GM23338 (cell line): ENCODE results near the gene MYO16. TPM values are rescaled to one million over a fixed set of nuclear protein-coding genes. Genes with fewer than 3 reads are reported as not detected.

Experiments used
- ATAC-seq: fragments of 200-7000 bp; cut with Tn5 transposase; 3 replicates; pipeline ENCODE4 v1.9.1; 2020
- DNase-seq: peaks from one replicate; pipeline ENCODE4 v3.0.0-alpha.2; 2015; ENCODE audit warnings: low spot score
- H2AFZ ChIP-seq: fragments of 200-600 bp; sonication (generic); 2 replicates; pipeline ENCODE4 v1.8.0; 2016; ENCODE audit warnings: antibody characterized with exemption, mild to moderate bottlenecking, moderate library complexity
- H3F3A ChIP-seq: fragments of 200-600 bp; sonication (generic); replicated peaks from 2 replicates; pipeline ENCODE4 v1.8.0; 2017; ENCODE audit warnings: antibody characterized with exemption, mixed run types, low read depth
- H3K27ac ChIP-seq: fragments of 200-600 bp; sonication (generic); 2 replicates; pipeline ENCODE4 v1.6.1; 2016; ENCODE audit warnings: low read depth
- H3K27me3 ChIP-seq: fragments of 200-600 bp; sonication (generic); 2 replicates; pipeline ENCODE4 v1.8.0; 2016; ENCODE audit warnings: mild to moderate bottlenecking, mixed run types, moderate library complexity; ENCODE audit not compliant: insufficient read depth
- H3K36me3 ChIP-seq: fragments of 200-600 bp; sonication (generic); 2 replicates; pipeline ENCODE4 v1.8.0; 2016; ENCODE audit warnings: mild to moderate bottlenecking; ENCODE audit not compliant: insufficient read depth
- H3K4me1 ChIP-seq: fragments of 200-600 bp; sonication (generic); 2 replicates; pipeline ENCODE4 v1.8.0; 2016; ENCODE audit warnings: mild to moderate bottlenecking, moderate library complexity; ENCODE audit not compliant: insufficient read depth
- H3K4me2 ChIP-seq: fragments of 200-600 bp; sonication (generic); 2 replicates; pipeline ENCODE4 v1.7.1; 2017; ENCODE audit warnings: mixed run types
- H3K4me3 ChIP-seq: fragments of 200-600 bp; sonication (generic); 2 replicates; pipeline ENCODE4 v1.6.1; 2016; ENCODE audit warnings: mixed run types
- H3K79me2 ChIP-seq: fragments of 200-600 bp; sonication (generic); replicated peaks from 2 replicates; pipeline ENCODE4 v1.8.0; 2017; ENCODE audit warnings: mild to moderate bottlenecking; ENCODE audit not compliant: insufficient read depth
- H3K9me2 ChIP-seq: fragments of 200-600 bp; sonication (generic); 2 replicates; pipeline ENCODE4 v1.8.0; 2017; ENCODE audit not compliant: insufficient read depth
- H4K20me1 ChIP-seq: fragments of 200-600 bp; sonication (generic); replicated peaks from 2 replicates; pipeline ENCODE4 v1.8.0; 2017; ENCODE audit warnings: mild to moderate bottlenecking; ENCODE audit not compliant: insufficient read depth
- H3K27ac Mint-ChIP-seq: 2 replicates; pipeline ENCODE4 v1.8.0; 2020; ENCODE audit warnings: inconsistent platforms, mild to moderate bottlenecking, moderate library complexity, mixed read lengths
- H3K27me3 Mint-ChIP-seq: 3 replicates; pipeline ENCODE4 v1.8.0; 2022; ENCODE audit warnings: low read depth, mild to moderate bottlenecking, moderate library complexity, mixed read lengths, inconsistent platforms; ENCODE audit not compliant: insufficient read depth, poor library complexity
- H3K36me3 Mint-ChIP-seq: 3 replicates; pipeline ENCODE4 v1.8.0; 2021; ENCODE audit warnings: low read depth, mild to moderate bottlenecking, inconsistent platforms, moderate library complexity, mixed read lengths
- H3K4me1 Mint-ChIP-seq: 3 replicates; pipeline ENCODE4 v1.8.0; 2020; ENCODE audit warnings: mild to moderate bottlenecking, inconsistent platforms, mixed read lengths
- H3K4me3 Mint-ChIP-seq: 3 replicates; pipeline ENCODE4 v1.8.0; 2021; ENCODE audit warnings: moderate library complexity, mild to moderate bottlenecking, inconsistent platforms, mixed read lengths
- H3K9me3 Mint-ChIP-seq: 3 replicates; pipeline ENCODE4 v1.8.0; 2020; ENCODE audit warnings: moderate library complexity, mild to moderate bottlenecking, inconsistent platforms, mixed read lengths
- CREB1 ChIP-seq: fragments of 250-450 bp; sonication (Bioruptor Pico); IDR thresholded peaks from 2 replicates; pipeline ENCODE4 v1.5.0; 2020; ENCODE audit warnings: low read depth, mild to moderate bottlenecking, moderate library complexity
- CTCF ChIP-seq, 2 experiments: fragments of 200-600 bp in 1 of 2; sonication (generic) in 1 of 2; conservative IDR thresholded peaks; 2 replicates each; pipeline versions ENCODE4 v1.5.1 to v1.6.1; 2016 to 2017; ENCODE audit warnings: antibody characterized with exemption in 2 of 2, low read depth in 2 of 2, mild to moderate bottlenecking in 2 of 2, moderate library complexity in 1 of 2
- ETS1 ChIP-seq: IDR thresholded peaks from 2 replicates; pipeline ENCODE4 v1.6.1; 2016; ENCODE audit warnings: antibody characterized with exemption
- EZH2 ChIP-seq: fragments of 200-600 bp; sonication (generic); IDR thresholded peaks from one replicate; pipeline ENCODE4 v1.8.0; 2017; ENCODE audit warnings: antibody characterized with exemption, mild to moderate bottlenecking, low read depth; ENCODE audit not compliant: unreplicated experiment
- EZH2phosphoT487 ChIP-seq: fragments of 200-600 bp; sonication (generic); IDR thresholded peaks from one replicate; pipeline ENCODE4 v1.8.1; 2018; ENCODE audit warnings: antibody characterized with exemption; ENCODE audit not compliant: unreplicated experiment
- JUNB ChIP-seq: IDR thresholded peaks from one replicate; pipeline ENCODE4 v1.6.1; 2016; ENCODE audit warnings: antibody characterized with exemption; ENCODE audit not compliant: unreplicated experiment
- NANOG ChIP-seq: IDR thresholded peaks from 2 replicates; pipeline ENCODE4 v1.6.1; 2016; ENCODE audit warnings: antibody characterized with exemption, borderline replicate concordance
- POLR2AphosphoS5 ChIP-seq: IDR thresholded peaks from 2 replicates; pipeline ENCODE4 v1.6.1; 2016; ENCODE audit warnings: antibody characterized with exemption, low read depth
- REST ChIP-seq: IDR thresholded peaks from one replicate; pipeline ENCODE4 v1.6.1; 2018; ENCODE audit warnings: antibody characterized with exemption; ENCODE audit not compliant: unreplicated experiment
- STAT1 ChIP-seq: IDR thresholded peaks from one replicate; pipeline ENCODE4 v1.6.1; 2016; ENCODE audit warnings: antibody characterized with exemption; ENCODE audit not compliant: unreplicated experiment
- ZNF114 ChIP-seq: fragments of 250-450 bp; sonication (Bioruptor Pico); IDR thresholded peaks from 2 replicates; pipeline ENCODE4 v1.5.0; 2020; ENCODE audit warnings: mild to moderate bottlenecking, moderate library complexity
- ZNF331 ChIP-seq: fragments of 250-450 bp; sonication (Bioruptor Pico); IDR thresholded peaks from 2 replicates; pipeline ENCODE4 v1.5.0; 2020; ENCODE audit warnings: low read depth, mild to moderate bottlenecking, moderate library complexity
- polyA plus RNA-seq: library from polyadenylated mRNA; unstranded; fragments of >200 nt; fragmentation: Nextera tagmentation; extraction: Ambion mirVana; gene quantifications from 2 replicates; pipeline ENCODE4 v1.2.1, GENCODE V29; 2016
- total RNA-seq: library from RNA; depleted of rRNA; stranded (reverse); fragments of >200 nt; shearing (Covaris generic); gene quantifications from 2 replicates; pipeline ENCODE4 v1.2.3, GENCODE V29; 2014

Gene MYO16
- total and polyA plus RNA-seq, 2 experiments from 2014 or later = 0.10 to 0.13 TPM

- Histone ChIP-seq H3K4me3 (no peak overlapping the region), H3K79me2 (no peaks in the 10 kb centered on the region), H3K36me3 (peaks cover 4% of the 10 kb centered on the region; the same call in 1 of the 2 replicates), H3F3A (no peaks in the 10 kb centered on the region), H3K4me2 (no peak overlapping the region), H3K9me2 (no peaks in the 10 kb centered on the region), H3K27ac (no peak overlapping the region), H3K27me3 (no peaks in the 10 kb centered on the region), H2AFZ (no peak overlapping the region), H3K4me1 (no peaks in the 10 kb centered on the region), H4K20me1 (no peaks in the 10 kb centered on the region)
- Mint-ChIP-seq H3K27ac (no peak overlapping the region), H3K9me3 (peaks cover 8% of the 10 kb centered on the region), H3K27me3 (peaks cover 4% of the 10 kb centered on the region), H3K4me1 (no peaks in the 10 kb centered on the region; the same call in 2 of the 3 replicates), H3K36me3 (peaks cover 3% of the 10 kb centered on the region; the same call in 1 of the 3 replicates), H3K4me3 (no peak overlapping the region)
- TF ChIP-seq ZNF114 = no peak
- no peak for TF ChIP-seq ZNF331 (CRISPR knock-in tag)
- TF ChIP-seq EZH2phosphoT487 = no peak
- TF ChIP-seq JUNB = no peak
- TF ChIP-seq ETS1 = no peak
- TF ChIP-seq EZH2 = no peak
- TF ChIP-seq NANOG = no peak
- TF ChIP-seq REST = no peak
- no peak for TF ChIP-seq CTCF (conservative IDR thresholded peaks at IDR 0.05; ENCODE audit: low read depth in 2 of 2)
- no peak for TF ChIP-seq CREB1 (CRISPR knock-in tag)
- TF ChIP-seq POLR2AphosphoS5 = no peak
- no peak for TF ChIP-seq STAT1
- ATAC-seq (no peak), DNase-seq (no peak)
These were observed 44.9 kb downstream of the MYO16 start for GRCh38 chr13:108674346-108674745.
